ENCODE results near the gene CARMIL1. TPM values are rescaled to one million over a fixed set of nuclear protein-coding genes. Genes with fewer than 3 reads are reported as not detected.
A peak's percentile ranks its signal among the peaks of the same experiment; 100 is the strongest.

The CARMIL1 gene
- polyA plus RNA-seq, 1 of the 3 experiments (the other 2 are of a cell fraction), result 1.7 TPM

- ChIA-PET POLR2A (interaction anchor here (0.5 to 2.9 kb wide), 4 partner anchors 211 to 334 kb away, joined by 3 to 12 read pairs (median 4); partner anchors contain the start of gene CARMIL1), CTCF (interaction anchor here (0.6 to 8.6 kb wide), 60 partner anchors 9 to 502 kb away, joined by 3 to 151 read pairs (median 4); partner anchors contain the start of gene CARMIL1)
- Histone ChIP-seq H3K4me2 (no peak overlapping the region), H3K9me3 (no peaks in the 10 kb centered on the region), H3K4me3 (ENCODE audit: low read depth in 2 of 2, low read length in 1 of 2) (peak overlapping the region in 1 of 2 experiments; percentile 16; a peak in 1 of 4 replicates), H2AFZ (ENCODE audit: low read depth) (peak overlapping the region; percentile 7; the same call in 1 of the 2 replicates), H3K27ac (ENCODE audit: low read depth in 2 of 2, low read length in 1 of 2) (no peak overlapping the region; a peak in 1 of 4 replicates), H3F3A (replicated peaks; ENCODE audit: insufficient read depth) (no peaks in the 10 kb centered on the region), H3K4me1 (ENCODE audit: control insufficient read depth in 1 of 2, insufficient read depth in 2 of 2, low read depth in 1 of 2, low read length in 1 of 2) (peaks cover 0 to 11% of the 10 kb centered on the region in 2 experiments; a peak in 2 of 4 replicates), H3K36me3 (replicated peaks in 1 of 2; ENCODE audit: control insufficient read depth in 1 of 2, insufficient read depth in 2 of 2, low read length in 1 of 2) (no peaks in the 10 kb centered on the region), H3K79me2 (ENCODE audit: insufficient read depth) (no peaks in the 10 kb centered on the region), H3K9me2 (no peaks in the 10 kb centered on the region), H4K20me1 (ENCODE audit: insufficient read depth) (no peaks in the 10 kb centered on the region), H3K27me3 (ENCODE audit: insufficient read depth) (no peaks in the 10 kb centered on the region), H3K9ac (no peak overlapping the region)
- TF ChIP-seq TEAD4 (IDR thresholded peaks at IDR 0.05; ENCODE audit: borderline replicate concordance, insufficient read depth), result no peak
- TF ChIP-seq CHD2 (IDR thresholded peaks at IDR 0.05; ENCODE audit: low read length, partially characterized antibody), result no peak
- TF ChIP-seq POLR2AphosphoS5 (IDR thresholded peaks at IDR 0.05; ENCODE audit: low read depth, low read length), result no peak
- TF ChIP-seq EP300 (IDR thresholded peaks at IDR 0.05; ENCODE audit: borderline replicate concordance in 1 of 2, low read depth in 1 of 2, low read length in 1 of 2), result no peak
- no peak for TF ChIP-seq FOSL2 (IDR thresholded peaks at IDR 0.05; ENCODE audit: borderline replicate concordance, low read depth)
- TF ChIP-seq, protein P1, sequence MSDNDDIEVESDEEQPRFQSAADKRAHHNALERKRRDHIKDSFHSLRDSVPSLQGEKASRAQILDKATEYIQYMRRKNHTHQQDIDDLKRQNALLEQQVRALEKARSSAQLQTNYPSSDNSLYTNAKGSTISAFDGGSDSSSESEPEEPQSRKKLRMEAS (IDR thresholded peaks at IDR 0.05; ENCODE audit: low read depth), result no peak
- no peak for TF ChIP-seq RXRA (IDR thresholded peaks at IDR 0.05; ENCODE audit: borderline replicate concordance, low read depth)
- TF ChIP-seq FOXJ3 (CRISPR knock-in tag; IDR thresholded peaks at IDR 0.05), result no peak
- TF ChIP-seq, protein P2, sequence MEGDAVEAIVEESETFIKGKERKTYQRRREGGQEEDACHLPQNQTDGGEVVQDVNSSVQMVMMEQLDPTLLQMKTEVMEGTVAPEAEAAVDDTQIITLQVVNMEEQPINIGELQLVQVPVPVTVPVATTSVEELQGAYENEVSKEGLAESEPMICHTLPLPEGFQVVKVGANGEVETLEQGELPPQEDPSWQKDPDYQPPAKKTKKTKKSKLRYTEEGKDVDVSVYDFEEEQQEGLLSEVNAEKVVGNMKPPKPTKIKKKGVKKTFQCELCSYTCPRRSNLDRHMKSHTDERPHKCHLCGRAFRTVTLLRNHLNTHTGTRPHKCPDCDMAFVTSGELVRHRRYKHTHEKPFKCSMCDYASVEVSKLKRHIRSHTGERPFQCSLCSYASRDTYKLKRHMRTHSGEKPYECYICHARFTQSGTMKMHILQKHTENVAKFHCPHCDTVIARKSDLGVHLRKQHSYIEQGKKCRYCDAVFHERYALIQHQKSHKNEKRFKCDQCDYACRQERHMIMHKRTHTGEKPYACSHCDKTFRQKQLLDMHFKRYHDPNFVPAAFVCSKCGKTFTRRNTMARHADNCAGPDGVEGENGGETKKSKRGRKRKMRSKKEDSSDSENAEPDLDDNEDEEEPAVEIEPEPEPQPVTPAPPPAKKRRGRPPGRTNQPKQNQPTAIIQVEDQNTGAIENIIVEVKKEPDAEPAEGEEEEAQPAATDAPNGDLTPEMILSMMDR (IDR thresholded peaks at IDR 0.05), result peak; percentile 86
- TF ChIP-seq ZBTB33 (IDR thresholded peaks at IDR 0.05; ENCODE audit: borderline replicate concordance, low read depth), result no peak
- no peak for TF ChIP-seq MXI1 (IDR thresholded peaks at IDR 0.05; ENCODE audit: low read depth, low read length)
- TF ChIP-seq SMC3 (IDR thresholded peaks at IDR 0.05; ENCODE audit: low read depth, low read length), result peak; percentile 91
- TF ChIP-seq, protein P3, sequence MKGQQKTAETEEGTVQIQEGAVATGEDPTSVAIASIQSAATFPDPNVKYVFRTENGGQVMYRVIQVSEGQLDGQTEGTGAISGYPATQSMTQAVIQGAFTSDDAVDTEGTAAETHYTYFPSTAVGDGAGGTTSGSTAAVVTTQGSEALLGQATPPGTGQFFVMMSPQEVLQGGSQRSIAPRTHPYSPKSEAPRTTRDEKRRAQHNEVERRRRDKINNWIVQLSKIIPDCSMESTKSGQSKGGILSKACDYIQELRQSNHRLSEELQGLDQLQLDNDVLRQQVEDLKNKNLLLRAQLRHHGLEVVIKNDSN (IDR thresholded peaks at IDR 0.05; ENCODE audit: borderline replicate concordance, low read depth), result no peak
- TF ChIP-seq RAD21 (IDR thresholded peaks at IDR 0.05; ENCODE audit: low read length), result peak; percentile 93
- peak; percentile 48 for DNase-seq
- WGBS (ENCODE audit: low lambda C conversion rate), result 69% methylated on average over 9 of the region's 9 CpGs
These were observed 211.0 kb downstream of the CARMIL1 start for GRCh38 chr6:25490018-25490801.
